ENCODE results near the gene AP5S1. TPM values are rescaled to one million over a fixed set of nuclear protein-coding genes. Genes with fewer than 3 reads are reported as not detected.

Gene AP5S1
- total and polyA plus RNA-seq, 9 of the 15 experiments (the other 6 are each of a cell fraction or from before 2014, with no cell fraction given), result 2.6 to 8.8 (median 4.4) TPM

GRCh38 chr20:3801299-3801698 lies 19.0 kb upstream of the AP5S1 start:
- in situ Hi-C loops (cut with MboI) (no loop called here), intact Hi-C loops (cut with micrococcal nuclease) (no loop called here)
- H2AFZ ChIP-seq (ENCODE audit: low read depth, low read length), result no peak overlapping the region
- ATAC-seq (no peak), DNase-seq (ENCODE audit: extremely low read depth in 1 of 4, low spot score in 3 of 4) (no peak), FAIRE-seq (no peak)
- no peaks in the 10 kb centered on the region for H3K27me3 ChIP-seq (ENCODE audit: control insufficient read depth in 2 of 2, insufficient read depth in 2 of 2, low read length in 2 of 2)
- TF ChIP-seq NBN (IDR thresholded peaks at IDR 0.05; ENCODE audit: low read depth) (no peak), ZNF124 (CRISPR knock-in tag; IDR thresholded peaks at IDR 0.05) (no peak), ZNF165 (CRISPR knock-in tag; IDR thresholded peaks at IDR 0.05; ENCODE audit: borderline replicate concordance) (no peak), ILF3 (IDR thresholded peaks at IDR 0.05; ENCODE audit: borderline replicate concordance) (no peak), BRCA1 (IDR thresholded peaks at IDR 0.05) (no peak), BRCA1 (CRISPR knock-in tag; IDR thresholded peaks at IDR 0.05) (no peak), CHAMP1 (IDR thresholded peaks at IDR 0.05) (no peak), YY1 (IDR thresholded peaks at IDR 0.05; ENCODE audit: borderline replicate concordance in 1 of 3, control insufficient read depth in 1 of 3, extremely low read depth in 1 of 3, insufficient read depth in 3 of 3, insufficient read length in 1 of 3, insufficient replicate concordance in 2 of 3, low read depth in 1 of 3, low read length in 2 of 3) (no peak), HSF4 (CRISPR knock-in tag; IDR thresholded peaks at IDR 0.05; ENCODE audit: borderline replicate concordance) (no peak), C11orf30 (IDR thresholded peaks at IDR 0.05; ENCODE audit: low read depth) (no peak), GABPB2 (CRISPR knock-in tag; conservative IDR thresholded peaks at IDR 0.05) (no peak), WHSC1 (IDR thresholded peaks at IDR 0.05; ENCODE audit: low read length) (no peak), SREBF1 (IDR thresholded peaks at IDR 0.05; ENCODE audit: borderline replicate concordance, low read depth, low read length) (no peak), ZNF589 (CRISPR knock-in tag; IDR thresholded peaks at IDR 0.05; ENCODE audit: low read depth) (no peak), ZNF583 (CRISPR knock-in tag; IDR thresholded peaks at IDR 0.05) (no peak), ZNF766 (CRISPR knock-in tag; conservative IDR thresholded peaks at IDR 0.05) (no peak), TRIM24 (IDR thresholded peaks at IDR 0.05) (no peak), BACH1 (tag; IDR thresholded peaks at IDR 0.05) (no peak), PCBP2 (IDR thresholded peaks at IDR 0.05; ENCODE audit: low read depth, low read length, poor library complexity, severe bottlenecking) (no peak), EP400 (IDR thresholded peaks at IDR 0.05) (no peak)
- WGBS (ENCODE audit: insufficient coverage, low coverage, missing lambda C conversion rate), result 70% methylated on average over 4 of the region's 4 CpGs
- no peak overlapping the region for H3K4me2 ChIP-seq (ENCODE audit: insufficient read depth, low read length)
- peaks cover 12% of the 10 kb centered on the region; the same call in 2 of the 3 replicates for H3K79me2 ChIP-seq (ENCODE audit: control insufficient read depth, insufficient read depth, low read length)
- H4K20me1 ChIP-seq (replicated peaks; ENCODE audit: control insufficient read depth, insufficient read depth, low read length), result no peaks in the 10 kb centered on the region
- H3K4me3 ChIP-seq, result no peak overlapping the region
- H3K9ac ChIP-seq (ENCODE audit: insufficient read depth in 1 of 2, low read depth in 2 of 2, low read length in 2 of 2), result peak overlapping the region in 1 of 2 experiments; percentile 45; a peak in 1 of 4 replicates
- H3K36me3 ChIP-seq (ENCODE audit: control insufficient read depth, insufficient read depth, low read length), result peaks cover 70% of the 10 kb centered on the region; the same call in 2 of the 3 replicates
- H3K9me1 ChIP-seq (ENCODE audit: control insufficient read depth, insufficient read depth, low read length), result no peaks in the 10 kb centered on the region
- ChIA-PET CTCF (ENCODE audit: low intra/inter-chr PET ratio) (no interaction called here), POLR2A (interaction anchor here (0.7 to 1.6 kb wide), 2 partner anchors 19 to 60 kb away, joined by 3 to 4 read pairs; partner anchors contain the start of gene AP5S1)
- no peak overlapping the region for H3K27ac ChIP-seq (ENCODE audit: extremely low read depth, low read depth, low read length)
- BruUV-seq (replicated peaks), result no TSS peak
- peaks cover 22 to 44% of the 10 kb centered on the region in 2 experiments; a peak in 4 of 5 replicates for H3K4me1 ChIP-seq (replicated peaks in 1 of 2; ENCODE audit: control insufficient read depth in 2 of 2, insufficient read depth in 2 of 2, low read length in 2 of 2)
- no peaks in the 10 kb centered on the region for H3K9me3 ChIP-seq (replicated peaks; ENCODE audit: control insufficient read depth, insufficient read depth, low read depth, low read length)

Data from K562 (cell line).